ENCODE data around the gene TOR3A. TPM values are rescaled to one million over a fixed set of nuclear protein-coding genes. Genes with fewer than 3 reads are reported as not detected.

The TOR3A gene
- total RNA-seq, 1 donor from 2014 or later, result 23.0 TPM

DNA sequence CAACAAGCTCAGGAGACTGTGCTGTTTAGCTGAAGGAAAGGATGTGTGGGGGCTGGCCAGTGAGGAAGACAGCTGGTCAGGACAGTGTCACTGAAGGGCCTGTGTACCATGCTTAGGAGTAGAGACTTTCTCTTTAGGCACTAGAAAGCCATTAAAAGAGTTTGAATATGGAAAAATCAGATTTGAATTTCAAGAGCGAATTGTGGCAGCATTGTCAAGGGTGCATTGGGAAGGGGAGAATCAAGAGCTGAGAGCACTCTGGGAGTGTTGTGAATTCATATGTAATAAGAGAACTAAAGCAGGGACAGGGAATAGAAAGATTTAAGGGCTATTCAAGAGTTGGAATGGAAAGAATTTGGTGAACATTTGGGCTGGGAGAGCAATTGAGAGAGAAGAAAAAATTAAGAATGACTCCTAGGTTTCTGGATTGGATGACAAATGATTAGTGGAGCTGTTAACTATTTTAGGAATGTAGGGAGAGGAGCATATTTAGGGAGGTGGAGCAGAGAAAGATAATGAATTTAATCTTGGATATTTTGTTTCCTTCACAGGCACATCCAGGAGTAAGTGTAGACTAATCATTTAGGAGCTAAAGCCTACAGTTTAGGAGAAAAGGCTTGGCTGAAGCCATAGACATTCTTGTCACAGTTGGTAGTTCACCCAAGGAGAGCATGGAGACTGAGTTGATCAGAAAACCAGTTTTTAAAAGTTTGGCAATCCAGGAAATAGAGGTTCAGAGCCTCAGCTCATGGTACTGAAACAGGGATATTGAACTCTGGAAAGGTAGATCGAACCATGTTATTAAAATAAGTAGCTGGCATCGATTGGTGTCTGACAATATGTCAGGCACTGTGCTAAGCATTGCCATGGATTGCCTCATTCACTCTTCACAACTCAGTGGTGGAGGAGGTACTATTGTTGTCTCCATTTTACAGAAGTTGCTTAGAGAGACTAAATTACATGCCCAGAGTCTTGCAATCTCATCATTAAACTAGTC lies 23.1 kb upstream of the TOR3A start:
- Histone ChIP-seq H3K4me1 (no peaks in the 10 kb centered on the region), H3K36me3 (peaks cover 25% of the 10 kb centered on the region), H3K4me3 (no peak overlapping the region), H3K27ac (no peak overlapping the region), H3K27me3 (no peaks in the 10 kb centered on the region), H3K9me3 (no peaks in the 10 kb centered on the region)
- TF ChIP-seq, protein P1, sequence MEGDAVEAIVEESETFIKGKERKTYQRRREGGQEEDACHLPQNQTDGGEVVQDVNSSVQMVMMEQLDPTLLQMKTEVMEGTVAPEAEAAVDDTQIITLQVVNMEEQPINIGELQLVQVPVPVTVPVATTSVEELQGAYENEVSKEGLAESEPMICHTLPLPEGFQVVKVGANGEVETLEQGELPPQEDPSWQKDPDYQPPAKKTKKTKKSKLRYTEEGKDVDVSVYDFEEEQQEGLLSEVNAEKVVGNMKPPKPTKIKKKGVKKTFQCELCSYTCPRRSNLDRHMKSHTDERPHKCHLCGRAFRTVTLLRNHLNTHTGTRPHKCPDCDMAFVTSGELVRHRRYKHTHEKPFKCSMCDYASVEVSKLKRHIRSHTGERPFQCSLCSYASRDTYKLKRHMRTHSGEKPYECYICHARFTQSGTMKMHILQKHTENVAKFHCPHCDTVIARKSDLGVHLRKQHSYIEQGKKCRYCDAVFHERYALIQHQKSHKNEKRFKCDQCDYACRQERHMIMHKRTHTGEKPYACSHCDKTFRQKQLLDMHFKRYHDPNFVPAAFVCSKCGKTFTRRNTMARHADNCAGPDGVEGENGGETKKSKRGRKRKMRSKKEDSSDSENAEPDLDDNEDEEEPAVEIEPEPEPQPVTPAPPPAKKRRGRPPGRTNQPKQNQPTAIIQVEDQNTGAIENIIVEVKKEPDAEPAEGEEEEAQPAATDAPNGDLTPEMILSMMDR (IDR thresholded peaks at IDR 0.05), result no peak
- ATAC-seq, result peak; percentile 57
- intact Hi-C loops (cut with DNase I), result no loop called here
- no peak for DNase-seq

DNA sequence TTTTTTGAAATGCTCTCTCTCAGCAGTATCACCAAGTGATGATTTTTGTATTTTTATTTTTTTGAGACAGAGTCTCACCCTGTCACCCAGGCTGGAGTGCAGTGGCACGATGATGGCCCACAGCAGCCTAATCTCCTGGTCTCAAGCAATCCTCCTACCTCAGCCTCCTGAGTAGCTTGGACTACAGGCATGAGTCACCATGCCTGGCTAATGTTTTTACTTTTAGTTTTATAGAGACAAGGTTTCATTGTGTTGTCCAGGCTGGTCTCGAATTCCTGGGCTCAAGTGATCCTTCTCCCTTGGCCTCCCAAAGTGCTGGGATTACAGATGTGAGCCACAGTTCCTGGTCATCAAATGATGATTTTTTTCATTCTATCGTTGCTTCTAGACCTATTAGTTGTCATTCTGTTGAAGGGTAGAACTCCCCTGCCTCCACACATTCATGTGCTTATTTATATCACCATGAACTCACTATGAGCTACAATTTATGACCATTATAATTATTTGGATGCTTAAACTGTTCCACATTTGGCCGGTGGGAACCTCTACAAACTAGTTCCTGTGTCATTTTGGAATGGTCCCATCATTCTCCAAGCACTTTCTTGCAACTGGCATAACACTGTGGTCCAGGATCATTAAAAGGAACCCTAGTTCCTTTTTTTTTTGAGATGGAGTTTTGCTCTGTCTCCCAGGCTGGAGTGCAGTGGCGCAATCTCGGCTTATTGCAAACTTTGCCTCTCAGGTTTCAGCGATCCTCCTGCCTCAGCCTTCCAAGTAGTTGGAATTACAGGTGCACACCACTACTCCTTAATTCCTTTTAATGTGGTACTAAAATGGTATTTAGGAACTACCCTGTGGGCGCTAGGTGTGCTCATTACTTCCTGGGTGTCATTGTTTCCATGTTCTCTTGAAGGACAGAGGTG lies 20.2 kb upstream of the TOR3A start:
- intact Hi-C loops (cut with DNase I), result no loop called here
- H3K36me3 ChIP-seq, result peaks cover 32% of the 10 kb centered on the region
- DNase-seq (no peak), ATAC-seq (no peak)
- TF ChIP-seq, protein P1 (IDR thresholded peaks at IDR 0.05), result no peak
- no peak overlapping the region for H3K4me3 ChIP-seq
- no peaks in the 10 kb centered on the region for H3K27me3 ChIP-seq
- H3K4me1 ChIP-seq, result no peaks in the 10 kb centered on the region
- no peaks in the 10 kb centered on the region for H3K9me3 ChIP-seq
- H3K27ac ChIP-seq, result no peak overlapping the region

DNA sequence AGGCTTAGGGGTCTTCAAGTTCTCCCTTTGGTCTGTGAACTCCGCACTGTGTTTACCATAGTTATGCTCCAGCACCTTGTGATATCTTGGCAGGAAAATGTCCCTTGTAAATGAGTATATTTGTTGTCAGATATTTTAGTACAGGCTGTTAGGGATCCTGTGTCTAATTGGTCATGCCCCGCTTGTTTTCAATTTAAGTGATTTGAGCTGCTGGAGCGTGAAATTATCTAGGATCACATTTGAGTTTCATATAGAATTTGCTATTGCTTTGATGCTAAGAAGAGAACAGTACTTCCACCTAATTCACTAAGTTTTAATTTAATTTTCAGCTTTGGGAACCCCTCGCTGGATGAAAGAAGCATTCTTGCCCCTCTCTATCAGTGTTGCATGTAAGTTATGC lies 15.4 kb upstream of the TOR3A start:
- no peaks in the 10 kb centered on the region for H3K9me3 ChIP-seq
- H3K36me3 ChIP-seq, result peaks cover 50% of the 10 kb centered on the region
- no peaks in the 10 kb centered on the region for H3K27me3 ChIP-seq
- ATAC-seq (no peak), DNase-seq (no peak)
- H3K27ac ChIP-seq, result no peak overlapping the region
- no peaks in the 10 kb centered on the region for H3K4me1 ChIP-seq
- TF ChIP-seq, protein P1 (IDR thresholded peaks at IDR 0.05), result no peak
- intact Hi-C loops (cut with DNase I), result no loop called here
- H3K4me3 ChIP-seq, result no peak overlapping the region

DNA sequence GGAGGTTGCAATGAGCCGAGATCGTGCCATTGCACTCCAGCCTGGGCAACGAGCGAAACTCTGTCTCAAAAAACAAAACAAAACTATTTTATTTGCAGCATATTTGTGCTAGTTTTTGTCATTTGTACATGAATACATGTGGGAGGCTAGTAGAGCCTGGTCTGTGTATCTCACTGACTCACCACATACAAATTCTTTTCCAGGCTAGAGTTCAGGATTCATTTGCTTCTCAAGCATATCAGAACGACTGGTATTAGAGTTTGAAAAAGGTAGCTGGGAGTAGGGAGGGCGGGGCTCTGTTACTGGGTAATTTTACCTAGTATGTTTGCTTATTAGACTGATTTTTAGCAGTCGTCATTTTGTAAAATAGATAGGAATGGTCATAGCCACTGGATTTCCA lies 4.5 kb upstream of the TOR3A start:
- peaks cover 6% of the 10 kb centered on the region for H3K4me1 ChIP-seq
- DNase-seq, result no peak
- no peak overlapping the region for H3K27ac ChIP-seq
- intact Hi-C loops (cut with DNase I), result loop anchor here (10.0 kb wide), 1 partner anchor 287 kb away; the partner anchor contains the start of gene AXDND1
- H3K9me3 ChIP-seq, result no peaks in the 10 kb centered on the region
- TF ChIP-seq, protein P1 (IDR thresholded peaks at IDR 0.05), result no peak
- no peak overlapping the region for H3K4me3 ChIP-seq
- no peaks in the 10 kb centered on the region for H3K27me3 ChIP-seq
- no peak for ATAC-seq
- peaks cover 15% of the 10 kb centered on the region for H3K36me3 ChIP-seq

DNA sequence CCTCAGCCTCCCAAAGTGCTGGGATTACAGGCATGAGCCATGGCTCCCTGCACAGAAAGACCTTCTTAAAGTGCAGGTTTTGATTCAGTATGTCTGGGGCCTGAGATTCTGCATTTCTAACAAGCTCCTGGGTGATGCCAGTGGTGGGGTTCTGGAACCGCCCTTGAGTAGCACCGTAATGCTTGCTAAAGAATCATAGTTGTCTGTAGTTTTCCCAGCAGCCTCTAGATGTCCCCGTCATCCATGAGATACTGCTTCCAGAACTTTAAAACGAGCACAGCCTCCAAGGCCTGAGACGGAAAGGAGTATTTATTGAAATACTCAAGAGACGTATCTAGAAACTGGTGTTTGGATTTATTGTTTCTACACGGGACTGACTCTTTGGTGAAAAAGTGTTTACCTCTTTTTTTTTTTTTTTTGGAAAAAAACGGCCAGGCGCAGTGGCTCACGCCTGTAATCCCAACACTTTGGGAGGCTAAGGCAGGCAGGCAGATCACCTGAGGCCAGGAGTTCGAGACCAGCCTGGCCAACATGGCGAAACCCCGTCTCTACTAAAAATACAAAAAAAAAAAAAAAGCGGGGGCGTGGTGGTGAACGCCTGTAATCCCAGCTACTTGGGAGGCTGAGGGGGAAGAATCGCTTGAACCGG lies 2.6 kb upstream of the TOR3A start:
- ATAC-seq (peak; percentile 53), DNase-seq (no peak)
- Histone ChIP-seq H3K4me1 (peaks cover 14% of the 10 kb centered on the region), H3K36me3 (peaks cover 2% of the 10 kb centered on the region), H3K4me3 (no peak overlapping the region), H3K9me3 (no peaks in the 10 kb centered on the region), H3K27ac (no peak overlapping the region), H3K27me3 (no peaks in the 10 kb centered on the region)
- TF ChIP-seq, protein P1 (IDR thresholded peaks at IDR 0.05), result peak; percentile 70
- intact Hi-C loops (cut with DNase I), result loop anchor here (10.0 kb wide), 1 partner anchor 286 kb away; the partner anchor contains the start of gene AXDND1

Data from upper lobe of right lung (tissue), 1 donor.